Activated naive CD4-positive, alpha-beta T cell treated with anti-CD3 and anti-CD28 coated beads, Interleukin-2, amount 10 ng/mL, durations not matched to agents 7 days and 5 days (primary cell): ENCODE results near the gene ANKRD28.

Experiments
- CTCF ChIA-PET: fragments of 350-600 bp; sonication (Branson Sonifier 250); formaldehyde crosslinking; loops from one replicate; lab custom pipeline; 2021; ENCODE audit warnings: antibody characterized with exemption; lab: Charles Lee
- DNase-seq: peaks from one replicate; pipeline ENCODE4 v3.0.0-alpha.2; 2020
- H3K27ac Mint-ChIP-seq: one replicate; pipeline ENCODE4 v1.8.0; 2021; ENCODE audit warnings: mild to moderate bottlenecking, moderate library complexity, mixed read lengths
- H3K27me3 Mint-ChIP-seq: one replicate; pipeline ENCODE4 v1.8.0; 2021; ENCODE audit warnings: mild to moderate bottlenecking, mixed read lengths
- H3K36me3 Mint-ChIP-seq: one replicate; pipeline ENCODE4 v1.8.0; 2021; ENCODE audit warnings: mixed read lengths
- H3K4me1 Mint-ChIP-seq: one replicate; pipeline ENCODE4 v1.8.0; 2021; ENCODE audit warnings: mixed read lengths
- H3K4me3 Mint-ChIP-seq: one replicate; pipeline ENCODE4 v1.8.0; 2021; ENCODE audit warnings: mild to moderate bottlenecking, moderate library complexity, mixed read lengths
- H3K9me3 Mint-ChIP-seq: one replicate; pipeline ENCODE4 v1.8.0; 2021; ENCODE audit warnings: mixed read lengths

Gene ANKRD28

DNA sequence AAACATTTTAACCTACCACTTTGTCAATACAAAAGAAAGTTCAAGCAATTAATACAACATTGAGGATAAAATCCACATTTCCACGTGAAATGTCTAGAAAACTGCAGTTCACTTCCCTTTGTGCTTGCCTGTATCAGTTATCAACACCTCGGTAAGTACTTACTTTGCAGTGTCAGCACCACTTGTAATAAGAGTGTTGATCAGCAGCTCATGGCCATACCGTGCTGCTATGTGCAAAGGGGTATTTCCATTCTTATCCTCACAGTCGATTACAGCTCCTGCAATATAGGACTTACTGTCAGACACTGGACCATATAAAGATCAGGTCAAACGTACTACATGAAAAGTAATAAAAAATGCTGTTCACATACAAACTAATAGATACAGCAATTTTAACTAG lies 84.4 kb downstream of the ANKRD28 start:
- Mint-ChIP-seq H3K9me3 (no peaks in the 10 kb centered on the region), H3K4me1 (no peaks in the 10 kb centered on the region), H3K36me3 (peaks cover 27% of the 10 kb centered on the region), H3K4me3 (no peak overlapping the region), H3K27me3 (no peaks in the 10 kb centered on the region), H3K27ac (no peak overlapping the region)
- CTCF ChIA-PET = no interaction called here
- DNase-seq = no peak

DNA sequence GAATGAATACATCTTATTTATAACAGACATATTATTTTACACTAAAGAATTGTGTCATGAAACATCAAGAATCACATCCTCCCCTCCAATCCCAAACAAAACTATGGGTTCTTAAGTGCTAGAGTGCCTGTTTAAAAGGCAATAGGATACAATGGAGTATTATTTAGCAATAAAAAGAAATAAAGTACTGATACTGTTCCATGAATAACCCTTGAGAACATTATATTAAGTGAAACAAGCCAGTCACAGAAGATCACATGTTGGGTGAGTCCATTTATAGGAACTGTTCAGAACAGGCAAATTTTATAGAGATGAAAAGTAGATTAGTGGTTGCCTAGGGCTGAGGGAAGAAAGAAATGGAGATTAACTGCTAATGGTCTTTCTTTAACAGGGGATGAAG lies 86.5 kb downstream of the ANKRD28 start:
- Mint-ChIP-seq H3K9me3 (no peaks in the 10 kb centered on the region), H3K4me1 (no peaks in the 10 kb centered on the region), H3K36me3 (peaks cover 40% of the 10 kb centered on the region), H3K27ac (no peak overlapping the region), H3K4me3 (no peak overlapping the region), H3K27me3 (no peaks in the 10 kb centered on the region)
- CTCF ChIA-PET = no interaction called here
- DNase-seq = no peak

- Mint-ChIP-seq H3K27me3 (no peaks in the 10 kb centered on the region), H3K4me3 (no peak overlapping the region), H3K27ac (no peak overlapping the region), H3K36me3 (peaks cover 44% of the 10 kb centered on the region), H3K9me3 (no peaks in the 10 kb centered on the region), H3K4me1 (no peaks in the 10 kb centered on the region)
- no peak for DNase-seq
- CTCF ChIA-PET = interaction anchor here (0.7 kb wide), 1 partner anchor 14 kb away, joined by 4 read pairs; no protein-coding TSS in a partner anchor
Measured at GRCh38 chr3:15708882-15709677, 88.7 kb downstream of the ANKRD28 start.

GRCh38 chr3:15707779-15708178 lies 90.0 kb downstream of the ANKRD28 start:
- Mint-ChIP-seq H3K27me3 (no peaks in the 10 kb centered on the region), H3K4me3 (no peak overlapping the region), H3K9me3 (no peaks in the 10 kb centered on the region), H3K36me3 (peaks cover 48% of the 10 kb centered on the region), H3K4me1 (no peaks in the 10 kb centered on the region), H3K27ac (no peak overlapping the region)
- CTCF ChIA-PET = no interaction called here
- no peak for DNase-seq

DNA sequence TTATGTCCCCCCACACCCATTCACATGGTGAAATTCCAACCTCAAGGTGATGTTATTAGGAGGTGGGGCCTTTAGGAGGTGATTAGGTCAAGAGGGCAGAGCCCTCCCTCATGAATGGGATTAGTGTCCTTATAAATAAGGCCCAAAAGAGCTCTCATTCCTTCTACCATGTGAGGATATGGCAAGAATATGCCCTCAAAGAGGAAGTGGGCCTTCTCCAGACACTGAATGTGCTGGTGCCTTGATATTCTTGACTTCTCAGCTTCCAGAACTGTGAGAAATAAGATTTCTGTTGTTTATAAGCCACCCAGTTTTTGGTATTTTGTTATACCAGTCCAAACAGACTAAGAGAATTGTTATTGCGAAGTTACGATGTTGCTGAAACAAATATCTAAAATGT lies 94.4 kb downstream of the ANKRD28 start:
- Mint-ChIP-seq H3K27me3 (no peaks in the 10 kb centered on the region), H3K4me3 (no peak overlapping the region), H3K9me3 (no peaks in the 10 kb centered on the region), H3K36me3 (peaks cover 41% of the 10 kb centered on the region), H3K27ac (no peak overlapping the region), H3K4me1 (no peaks in the 10 kb centered on the region)
- CTCF ChIA-PET = interaction anchor here (1.0 kb wide), 1 partner anchor 109 kb away, joined by 6 read pairs; no protein-coding TSS in a partner anchor
- DNase-seq = no peak

DNA sequence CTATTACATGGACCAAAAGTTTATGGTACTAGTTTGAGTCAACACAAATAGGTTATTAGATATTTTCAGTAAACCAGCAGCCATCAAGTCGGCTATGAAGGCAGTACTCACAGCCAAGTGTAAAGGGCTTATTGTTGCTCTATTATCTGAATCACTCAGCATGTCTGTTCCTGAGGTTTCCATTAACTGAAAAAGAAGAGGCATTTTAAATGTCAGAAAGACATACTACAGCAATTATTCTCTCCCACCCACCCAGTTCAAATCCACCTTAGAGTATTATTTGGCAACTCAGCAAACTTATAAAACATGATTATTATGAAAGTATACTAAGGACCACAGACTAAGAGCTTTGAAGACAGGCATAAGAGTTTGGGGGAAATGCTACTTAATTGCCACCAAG lies 103.2 kb downstream of the ANKRD28 start:
- Mint-ChIP-seq H3K9me3 (no peaks in the 10 kb centered on the region), H3K4me3 (no peak overlapping the region), H3K4me1 (no peaks in the 10 kb centered on the region), H3K27ac (no peak overlapping the region), H3K27me3 (no peaks in the 10 kb centered on the region), H3K36me3 (peaks cover 45% of the 10 kb centered on the region)
- no peak for DNase-seq
- CTCF ChIA-PET = interaction anchor here (0.7 kb wide), 1 partner anchor 32 kb away, joined by 3 read pairs; no protein-coding TSS in a partner anchor

- Mint-ChIP-seq H3K27me3 (no peaks in the 10 kb centered on the region), H3K36me3 (peaks cover 40% of the 10 kb centered on the region), H3K4me3 (no peak overlapping the region), H3K9me3 (no peaks in the 10 kb centered on the region), H3K27ac (no peak overlapping the region), H3K4me1 (no peaks in the 10 kb centered on the region)
- CTCF ChIA-PET = no interaction called here
- DNase-seq = no peak
Measured at GRCh38 chr3:15693355-15693754, 104.4 kb downstream of the ANKRD28 start.

- no peaks in the 10 kb centered on the region for H3K9me3 Mint-ChIP-seq
- DNase-seq = no peak
- H3K36me3 Mint-ChIP-seq = peaks cover 38% of the 10 kb centered on the region
- CTCF ChIA-PET = interaction anchor here (0.7 to 1.6 kb wide), 4 partner anchors 10 to 121 kb away, joined by 3 to 4 read pairs (median 3); no protein-coding TSS in a partner anchor
- no peak overlapping the region for H3K4me3 Mint-ChIP-seq
- H3K27me3 Mint-ChIP-seq = no peaks in the 10 kb centered on the region
- no peak overlapping the region for H3K27ac Mint-ChIP-seq
- no peaks in the 10 kb centered on the region for H3K4me1 Mint-ChIP-seq
Measured at GRCh38 chr3:15690748-15691147, 107.0 kb downstream of the ANKRD28 start.

GRCh38 chr3:15690230-15690629 lies 107.5 kb downstream of the ANKRD28 start:
- H3K4me1 Mint-ChIP-seq = no peaks in the 10 kb centered on the region
- CTCF ChIA-PET = interaction anchor here (0.7 to 1.6 kb wide), 3 partner anchors 10 to 122 kb away, joined by 3 to 4 read pairs (median 3); no protein-coding TSS in a partner anchor
- H3K9me3 Mint-ChIP-seq = no peaks in the 10 kb centered on the region
- peaks cover 37% of the 10 kb centered on the region for H3K36me3 Mint-ChIP-seq
- no peak overlapping the region for H3K4me3 Mint-ChIP-seq
- DNase-seq = no peak
- no peaks in the 10 kb centered on the region for H3K27me3 Mint-ChIP-seq
- no peak overlapping the region for H3K27ac Mint-ChIP-seq

GRCh38 chr3:15685927-15686326 lies 111.9 kb downstream of the ANKRD28 start:
- CTCF ChIA-PET = no interaction called here
- Mint-ChIP-seq H3K9me3 (no peaks in the 10 kb centered on the region), H3K27me3 (no peaks in the 10 kb centered on the region), H3K36me3 (peaks cover 42% of the 10 kb centered on the region), H3K4me1 (no peaks in the 10 kb centered on the region), H3K4me3 (no peak overlapping the region), H3K27ac (no peak overlapping the region)
- no peak for DNase-seq

DNA sequence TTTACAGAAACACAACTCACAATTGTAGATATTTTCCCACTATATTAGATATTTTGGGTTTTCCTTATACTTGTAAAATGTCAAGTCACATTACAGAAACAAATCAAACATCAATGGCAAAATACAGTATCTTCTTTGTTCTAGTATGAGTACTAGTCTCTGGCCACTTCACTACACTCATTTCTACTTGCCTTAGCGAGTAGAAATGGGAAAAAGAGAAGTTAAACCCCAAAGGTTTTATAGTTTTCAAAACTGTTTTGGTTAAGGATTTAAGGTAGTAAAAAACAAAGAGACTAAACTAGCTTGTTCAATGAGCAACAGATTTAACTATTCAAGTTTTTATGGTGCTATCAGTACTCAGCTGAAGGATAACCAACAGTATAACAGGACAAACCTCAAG lies 114.5 kb downstream of the ANKRD28 start:
- no peaks in the 10 kb centered on the region for H3K9me3 Mint-ChIP-seq
- H3K4me3 Mint-ChIP-seq = no peak overlapping the region
- DNase-seq = no peak
- CTCF ChIA-PET = no interaction called here
- H3K36me3 Mint-ChIP-seq = peaks cover 38% of the 10 kb centered on the region
- H3K27me3 Mint-ChIP-seq = no peaks in the 10 kb centered on the region
- H3K4me1 Mint-ChIP-seq = no peaks in the 10 kb centered on the region
- H3K27ac Mint-ChIP-seq = no peak overlapping the region

DNA sequence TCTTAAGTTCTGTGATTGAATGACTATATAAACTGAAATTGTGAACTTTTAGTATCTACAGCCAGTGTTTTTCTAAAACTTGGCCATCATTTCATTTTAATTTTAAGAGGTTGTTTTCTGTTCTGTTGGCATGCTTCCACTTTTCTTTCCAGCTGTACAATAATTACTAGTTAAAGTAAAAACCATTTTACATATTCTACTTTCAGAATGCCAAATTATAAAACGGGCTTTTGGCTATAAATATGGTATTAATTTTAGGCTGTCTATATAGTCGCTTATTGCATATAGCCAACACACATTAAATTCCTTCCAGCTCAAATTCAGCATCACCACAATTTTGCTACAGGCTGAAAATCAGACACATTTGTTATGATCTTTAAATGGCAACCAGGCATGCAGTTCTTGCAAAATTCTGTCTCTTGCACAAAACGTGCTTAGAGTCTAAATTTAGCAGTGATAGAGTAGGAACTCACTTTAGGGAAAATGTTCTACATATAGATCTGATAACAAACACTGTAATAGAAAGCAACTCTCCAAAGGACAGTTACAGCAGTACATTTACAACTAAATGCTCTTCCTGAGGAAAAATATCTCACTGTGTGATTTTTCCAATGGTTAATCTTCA lies 115.1 kb downstream of the ANKRD28 start:
- CTCF ChIA-PET = no interaction called here
- peaks cover 40% of the 10 kb centered on the region for H3K36me3 Mint-ChIP-seq

DNA sequence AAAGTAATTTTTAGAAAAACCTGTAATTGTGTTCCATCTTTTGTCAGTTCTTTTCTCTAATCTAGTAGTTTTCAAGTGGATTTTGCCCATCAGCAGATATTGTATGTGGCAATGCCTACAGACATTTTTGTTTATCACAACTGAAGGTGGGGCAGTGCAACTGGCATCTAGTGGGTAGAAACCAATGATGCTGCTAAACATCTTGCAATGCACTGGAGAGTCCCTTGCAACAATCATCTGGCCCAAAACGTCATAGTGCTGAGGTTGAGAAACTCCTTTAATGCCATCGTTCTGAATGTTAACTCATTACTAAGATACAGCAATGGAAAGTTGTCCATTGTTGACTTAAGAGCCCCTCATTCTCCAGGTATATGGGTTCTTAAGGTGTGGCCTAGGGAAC lies 116.1 kb downstream of the ANKRD28 start:
- H3K27ac Mint-ChIP-seq = no peak overlapping the region
- no peaks in the 10 kb centered on the region for H3K9me3 Mint-ChIP-seq
- H3K36me3 Mint-ChIP-seq = peaks cover 43% of the 10 kb centered on the region
- CTCF ChIA-PET = no interaction called here
- H3K4me3 Mint-ChIP-seq = no peak overlapping the region
- no peaks in the 10 kb centered on the region for H3K4me1 Mint-ChIP-seq
- DNase-seq = no peak
- H3K27me3 Mint-ChIP-seq = no peaks in the 10 kb centered on the region

More for the DNA sequence above, 115.1 kb downstream of the ANKRD28 start:
- Mint-ChIP-seq H3K4me3 (no peak overlapping the region), H3K27ac (no peak overlapping the region), H3K4me1 (no peaks in the 10 kb centered on the region), H3K27me3 (no peaks in the 10 kb centered on the region), H3K9me3 (no peaks in the 10 kb centered on the region)
- DNase-seq = no peak

DNA sequence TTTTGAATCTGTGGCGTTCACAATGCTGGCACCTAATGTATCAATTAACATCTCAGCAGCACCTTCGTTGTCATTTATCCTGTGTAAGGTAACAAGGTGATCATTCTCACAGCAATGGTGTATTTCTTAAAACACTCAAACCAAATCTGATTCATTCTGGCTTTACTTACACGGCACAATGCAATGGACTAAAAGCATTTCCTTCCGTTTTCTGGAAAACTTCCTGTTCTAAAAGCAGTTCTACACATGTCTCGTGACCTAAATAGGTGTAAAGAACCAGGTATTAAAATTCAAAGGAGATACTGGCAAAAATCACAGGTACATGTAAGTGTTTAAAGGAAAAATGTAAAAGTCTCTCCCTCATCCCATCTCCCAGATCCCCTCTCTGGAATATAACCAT lies 118.5 kb downstream of the ANKRD28 start:
- no peak for DNase-seq
- Mint-ChIP-seq H3K4me1 (no peaks in the 10 kb centered on the region), H3K9me3 (no peaks in the 10 kb centered on the region), H3K27ac (no peak overlapping the region), H3K27me3 (no peaks in the 10 kb centered on the region), H3K4me3 (no peak overlapping the region), H3K36me3 (peaks cover 25% of the 10 kb centered on the region)
- CTCF ChIA-PET = no interaction called here

GRCh38 chr3:15676259-15676658 lies 121.5 kb downstream of the ANKRD28 start:
- Mint-ChIP-seq H3K4me1 (no peaks in the 10 kb centered on the region), H3K4me3 (no peak overlapping the region), H3K9me3 (no peaks in the 10 kb centered on the region), H3K27ac (no peak overlapping the region), H3K36me3 (peaks cover 18% of the 10 kb centered on the region), H3K27me3 (no peaks in the 10 kb centered on the region)
- DNase-seq = no peak
- CTCF ChIA-PET = no interaction called here
